HG03439 (cell line): ENCODE data around the gene AGO3.

Experiments used
- ATAC-seq: cut with Tn5 transposase; IDR thresholded peaks from one replicate; pipeline ENCODE4 v1.9.1; 2021; ENCODE audit warnings: mild to moderate bottlenecking, moderate library complexity; ENCODE audit not compliant: unreplicated experiment

AGO3 gene

DNA sequence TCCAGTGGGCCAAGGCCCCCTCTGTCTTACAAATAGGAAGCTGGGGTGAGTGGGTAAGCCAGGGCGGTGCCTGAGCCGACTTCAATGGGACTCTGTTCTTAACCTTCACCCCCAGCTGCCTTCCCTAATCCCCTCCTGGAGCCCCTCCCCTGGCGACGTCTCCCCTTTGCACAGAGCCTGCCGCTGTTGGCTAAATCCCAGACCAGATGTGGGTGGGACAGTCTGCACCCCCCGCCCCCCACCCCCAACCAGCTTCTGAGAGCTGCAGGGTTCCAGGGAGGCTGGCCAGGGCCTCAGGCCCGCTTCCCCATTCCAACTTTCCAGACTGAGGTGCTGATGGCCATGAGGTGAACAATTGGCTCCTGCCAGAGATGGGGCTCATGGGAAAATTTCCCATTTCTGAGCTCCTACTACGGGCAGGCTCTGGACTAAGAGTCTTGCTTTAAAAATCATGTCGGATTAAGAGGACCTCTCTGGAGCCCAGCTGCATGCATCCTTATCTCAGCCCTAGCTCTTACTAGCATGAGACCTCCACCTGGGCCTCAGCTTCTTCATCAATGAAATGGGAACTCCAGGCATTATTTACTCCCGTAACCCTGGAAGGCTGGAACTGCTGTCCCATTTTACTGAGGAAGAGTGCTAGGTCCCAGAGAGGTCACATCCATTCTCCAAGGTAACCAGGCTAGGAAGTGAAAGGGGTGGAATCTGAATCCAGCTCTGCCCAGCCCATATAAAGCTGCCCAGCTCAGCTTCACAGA lies 187.7 kb downstream of the AGO3 start:
- ATAC-seq: no peak

DNA sequence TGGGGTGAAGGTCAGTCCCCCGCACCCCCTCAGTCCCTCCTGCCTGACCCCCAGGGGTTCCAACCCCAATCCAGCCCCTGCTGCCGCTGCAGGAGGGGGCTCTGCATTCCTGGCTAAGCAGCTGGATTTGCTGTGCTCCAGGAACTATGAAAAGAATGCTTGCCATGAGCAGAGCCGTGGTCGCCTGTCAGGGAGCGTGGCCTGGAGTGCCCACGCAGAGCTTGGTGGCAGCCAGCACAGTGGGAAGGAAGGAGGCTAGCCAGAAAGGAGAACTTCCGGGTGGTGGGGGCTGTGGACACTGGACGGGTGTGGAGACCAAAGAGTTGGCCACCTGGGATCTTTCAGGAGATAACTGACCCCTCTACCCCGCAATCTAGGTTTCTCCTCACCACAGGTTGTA lies 188.6 kb downstream of the AGO3 start:
- no peak for ATAC-seq
